ENCODE measurements around the gene MSL1.

MSL1 gene

GRCh38 chr17:40179923-40180659, 58.3 kb downstream of the MSL1 start:
- DNase-seq = no peak

GRCh38 chr17:40180694-40181093, 58.9 kb downstream of the MSL1 start:
- no peak for DNase-seq

- DNase-seq = no peak
Measured at GRCh38 chr17:40181205-40181604, 59.4 kb downstream of the MSL1 start.

GRCh38 chr17:40182606-40183005, 60.8 kb downstream of the MSL1 start:
- DNase-seq = no peak

Measured in activated naive CD4-positive, alpha-beta T cell treated with anti-CD3 and anti-CD28 coated beads, Interleukin-2, amount 50 U/mL, for 16 hours (primary cell).